ENCODE data around the gene CORO2B.

The CORO2B gene, protein sequence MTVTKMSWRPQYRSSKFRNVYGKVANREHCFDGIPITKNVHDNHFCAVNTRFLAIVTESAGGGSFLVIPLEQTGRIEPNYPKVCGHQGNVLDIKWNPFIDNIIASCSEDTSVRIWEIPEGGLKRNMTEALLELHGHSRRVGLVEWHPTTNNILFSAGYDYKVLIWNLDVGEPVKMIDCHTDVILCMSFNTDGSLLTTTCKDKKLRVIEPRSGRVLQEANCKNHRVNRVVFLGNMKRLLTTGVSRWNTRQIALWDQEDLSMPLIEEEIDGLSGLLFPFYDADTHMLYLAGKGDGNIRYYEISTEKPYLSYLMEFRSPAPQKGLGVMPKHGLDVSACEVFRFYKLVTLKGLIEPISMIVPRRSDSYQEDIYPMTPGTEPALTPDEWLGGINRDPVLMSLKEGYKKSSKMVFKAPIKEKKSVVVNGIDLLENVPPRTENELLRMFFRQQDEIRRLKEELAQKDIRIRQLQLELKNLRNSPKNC

DNA sequence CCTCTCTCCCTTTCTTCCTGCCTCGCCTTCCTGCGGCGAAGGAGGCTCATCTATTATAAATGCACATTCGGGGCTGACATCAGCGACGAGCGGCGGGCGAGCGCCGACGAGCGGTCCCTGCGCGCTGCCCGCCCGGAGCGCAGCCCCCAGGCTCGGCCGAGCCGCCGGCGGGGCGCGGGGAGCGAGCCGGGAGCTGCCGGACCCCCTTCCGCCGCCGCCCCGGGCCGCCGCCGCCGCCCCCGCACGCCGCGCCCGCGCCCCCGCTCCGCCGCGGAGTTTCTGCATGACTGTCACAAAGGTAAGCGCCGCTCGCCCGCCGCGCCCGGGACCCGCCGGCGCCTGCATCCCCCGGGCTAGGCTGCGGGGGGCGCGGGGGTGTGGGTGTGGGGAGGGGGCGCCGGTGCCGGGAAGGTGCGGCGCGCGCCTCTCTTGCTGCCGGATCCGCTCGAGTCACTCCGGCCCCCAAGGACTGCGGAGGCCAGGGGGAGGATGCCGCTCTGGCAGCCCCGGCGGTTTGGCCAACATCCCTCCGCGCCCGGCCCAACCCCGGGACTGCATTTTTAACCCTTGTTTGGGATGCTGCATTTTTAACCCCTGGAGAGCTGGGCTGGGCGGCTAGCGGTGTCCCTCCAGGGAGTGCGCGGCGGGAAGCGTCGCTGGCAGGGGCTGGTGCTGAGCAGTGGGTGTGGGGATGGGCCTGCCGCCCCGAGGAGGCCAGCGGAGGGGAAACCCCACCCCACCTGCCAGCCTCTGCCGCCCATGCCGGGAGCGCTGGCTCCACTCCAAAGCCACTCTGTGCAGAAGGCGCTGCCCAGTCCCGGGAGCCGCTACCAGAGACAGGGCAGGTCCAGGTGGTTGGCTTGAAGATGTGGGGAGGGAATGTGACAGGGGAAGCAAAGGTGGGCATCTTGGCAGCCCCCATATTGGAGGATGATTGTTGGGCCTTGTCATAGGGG is at the start of gene CORO2B:
CORO2B (plus strand) TSS at position 14 of the 956 bp plus-strand sequence; CDS start at position 284, 270 bp downstream.
- DNase-seq = peak; percentile 8

DNA sequence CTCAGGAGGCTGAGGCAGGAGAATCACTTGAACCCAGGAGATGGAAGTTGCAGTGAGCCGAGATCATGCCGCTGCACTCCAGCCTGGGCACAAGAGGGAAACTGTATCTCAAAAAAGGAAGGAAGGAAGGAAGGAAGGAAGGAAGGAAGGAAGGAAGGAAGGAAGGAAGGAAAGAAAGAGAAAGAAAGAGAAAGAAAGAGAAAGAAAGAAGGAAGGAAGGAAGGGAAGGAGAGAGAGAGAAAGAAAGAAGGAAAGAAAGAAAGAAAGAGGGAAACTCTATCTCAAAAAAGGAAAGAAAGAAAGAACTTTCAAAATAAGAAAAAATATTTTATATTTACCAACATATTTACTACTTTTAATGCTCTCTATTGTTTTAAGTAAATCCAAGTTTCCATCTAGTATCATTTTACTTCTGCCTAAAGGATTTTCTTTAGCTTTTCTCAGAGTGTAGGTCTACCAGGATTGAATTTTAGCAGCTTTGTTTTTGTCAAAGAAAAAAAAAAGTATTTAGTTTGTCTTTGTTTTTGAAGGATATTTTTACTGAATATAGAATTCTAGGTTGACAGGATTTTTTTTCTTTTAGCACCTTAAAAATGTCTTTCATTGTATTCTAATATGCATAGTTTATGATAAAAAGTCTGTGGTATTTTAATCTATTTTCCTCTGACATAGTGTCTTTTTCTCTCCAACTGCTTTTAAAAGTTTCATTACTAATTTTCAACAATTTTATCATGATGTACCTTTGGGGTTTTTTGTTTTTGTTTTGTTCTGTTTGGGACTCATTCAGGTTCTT is 47.2 kb upstream of the CORO2B start:
- no peak for DNase-seq

DNA sequence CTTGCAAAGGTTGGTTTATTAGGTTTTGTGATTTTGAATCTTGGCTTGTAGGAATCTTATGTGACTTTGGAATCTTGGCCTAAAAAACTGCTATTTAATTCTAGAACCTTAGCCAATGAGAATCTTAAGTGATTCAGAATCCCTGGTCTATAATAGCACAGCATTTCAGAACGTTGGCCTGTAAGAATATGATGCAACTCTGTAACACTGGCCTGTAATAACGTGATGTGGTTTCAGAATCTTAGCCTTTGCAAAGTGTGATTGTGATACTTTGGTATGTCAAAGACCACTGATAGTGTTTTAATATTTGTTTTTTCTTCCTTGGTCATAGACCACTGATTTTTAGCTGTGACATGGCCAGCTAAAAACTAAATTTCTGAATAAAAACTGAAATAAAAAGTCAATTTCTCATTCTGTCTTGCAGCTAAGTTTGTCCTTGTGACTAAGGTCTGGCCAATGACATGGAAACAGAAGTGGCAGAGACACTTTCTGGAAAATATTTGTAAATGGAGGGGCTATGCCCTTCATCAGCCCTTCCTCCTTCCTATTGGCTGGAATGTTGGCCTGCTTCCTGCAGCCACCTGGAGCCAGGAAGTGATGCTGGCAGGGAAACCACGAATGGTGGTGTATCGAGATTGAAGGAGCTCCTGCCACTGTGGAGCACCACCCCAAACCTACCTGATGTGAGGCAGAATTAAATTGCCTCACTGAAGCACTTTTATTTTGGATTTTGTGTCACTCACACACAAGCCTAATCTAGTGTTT is 42.3 kb upstream of the CORO2B start:
- no peak for DNase-seq

DNA sequence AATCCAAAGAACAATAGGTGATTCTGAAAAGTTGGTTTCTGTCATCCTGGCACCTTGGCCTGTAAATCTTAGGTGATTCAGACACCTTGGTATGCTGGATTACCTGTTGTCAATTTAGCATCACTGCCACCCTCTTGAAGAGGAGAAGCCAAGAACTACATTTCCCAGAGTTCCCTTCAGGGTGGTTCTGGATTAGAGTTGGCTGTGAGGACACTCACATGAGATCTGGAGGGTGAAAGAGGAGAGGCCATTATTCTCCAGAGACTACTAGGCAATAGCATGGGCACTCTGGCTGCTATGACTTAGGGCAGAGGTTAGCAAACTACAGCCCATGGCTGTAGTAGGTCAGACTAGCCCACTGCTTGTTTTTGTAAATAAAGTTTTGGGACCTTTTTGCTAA is 41.7 kb upstream of the CORO2B start:
- no peak for DNase-seq

DNA sequence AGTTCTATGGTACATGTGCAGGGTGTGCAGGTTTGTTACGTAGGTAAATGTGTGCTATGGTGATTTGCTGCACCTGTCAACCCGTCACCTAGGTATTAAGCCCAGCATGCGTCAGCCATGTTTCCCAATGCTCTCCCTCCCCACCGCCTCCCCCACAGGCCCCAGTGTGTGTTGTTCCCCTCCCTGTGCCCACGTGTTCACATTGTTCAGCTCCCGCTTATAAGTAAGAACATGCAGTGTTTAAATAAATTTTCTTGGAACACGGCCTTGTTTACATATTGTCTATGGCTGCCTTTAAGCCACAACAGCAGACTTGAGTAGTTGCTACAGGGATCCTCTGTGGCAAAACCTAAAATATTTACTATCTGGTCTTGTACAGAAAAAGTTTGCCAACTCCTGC is 41.3 kb upstream of the CORO2B start:
- no peak for DNase-seq

DNA sequence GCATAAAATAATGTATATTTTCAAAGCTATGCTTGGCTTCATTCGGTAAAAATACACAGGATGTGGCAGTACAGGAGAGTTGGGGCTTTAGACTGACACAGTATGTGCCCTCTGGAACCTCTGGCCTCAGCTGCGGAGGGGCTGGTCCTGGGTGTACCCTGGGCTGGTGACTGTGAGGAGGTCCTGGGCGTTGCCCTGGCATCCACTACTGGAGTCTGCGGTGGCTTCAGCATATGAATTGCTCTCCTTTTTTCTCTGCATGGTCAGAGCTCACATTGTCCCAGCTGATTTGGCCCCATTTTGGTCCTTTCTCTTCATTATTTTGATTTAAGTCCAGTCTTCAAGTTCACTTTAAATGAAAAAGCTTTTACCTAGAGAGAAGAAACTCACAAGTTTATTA is 40.5 kb upstream of the CORO2B start:
- no peak for DNase-seq

DNA sequence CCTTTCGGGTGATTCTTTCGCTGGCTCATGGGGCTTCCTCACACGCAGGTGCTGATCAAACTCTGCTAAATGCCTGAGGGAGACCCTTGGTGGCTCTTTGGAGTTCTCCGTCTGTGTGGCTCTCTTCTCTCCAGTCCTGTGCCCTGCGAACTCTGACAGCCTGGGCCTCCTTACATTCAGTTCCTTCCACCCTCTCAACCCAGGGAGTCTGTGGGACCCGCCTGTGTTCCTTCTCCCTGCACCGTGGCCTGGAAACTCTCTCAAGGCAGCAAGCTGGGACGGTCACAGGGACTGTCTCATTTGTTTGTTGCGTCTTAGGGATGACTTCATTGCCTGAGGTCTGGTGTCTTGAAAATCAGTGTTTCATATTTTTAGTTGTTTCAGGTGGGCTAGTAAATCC is 37.0 kb upstream of the CORO2B start:
- no peak for DNase-seq

DNA sequence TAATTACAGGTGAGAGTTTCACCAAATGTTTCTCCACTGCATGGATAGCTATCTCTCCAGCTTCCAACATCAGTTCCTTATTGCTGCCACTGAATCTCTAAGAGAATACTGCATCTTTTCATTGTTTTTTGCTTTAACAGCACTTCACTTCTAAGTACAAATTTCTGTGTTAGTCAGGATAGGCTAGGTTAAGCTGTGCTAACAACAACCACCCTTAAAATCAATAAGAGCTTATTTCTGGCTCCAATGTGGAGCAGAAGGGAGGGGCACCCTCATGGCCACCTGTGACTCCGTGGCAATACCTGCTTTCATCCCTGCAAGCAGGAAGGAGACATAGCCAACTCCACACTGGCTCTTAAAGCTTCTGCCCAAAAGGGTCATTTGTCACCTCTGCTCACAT is 36.4 kb upstream of the CORO2B start:
- no peak for DNase-seq

DNA sequence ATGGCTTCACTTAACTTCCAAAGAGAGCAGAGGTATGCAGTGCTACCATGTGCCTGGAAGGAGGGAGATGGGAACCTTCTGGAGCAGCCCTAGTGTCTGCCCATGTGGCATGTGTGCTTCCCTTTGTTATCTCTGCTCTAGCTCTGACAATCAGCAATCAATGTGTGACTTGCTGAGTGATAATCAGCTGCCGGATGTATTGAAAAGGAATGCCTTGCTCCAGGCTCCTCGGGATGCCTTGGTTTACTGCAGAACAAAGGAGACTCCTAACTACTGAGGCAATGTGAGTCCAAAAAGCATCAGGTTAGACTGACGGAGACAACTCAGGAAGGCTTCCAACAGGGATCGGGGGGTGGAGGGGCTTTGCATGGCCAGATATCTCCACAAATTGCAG is 36.0 kb upstream of the CORO2B start:
- no peak for DNase-seq

DNA sequence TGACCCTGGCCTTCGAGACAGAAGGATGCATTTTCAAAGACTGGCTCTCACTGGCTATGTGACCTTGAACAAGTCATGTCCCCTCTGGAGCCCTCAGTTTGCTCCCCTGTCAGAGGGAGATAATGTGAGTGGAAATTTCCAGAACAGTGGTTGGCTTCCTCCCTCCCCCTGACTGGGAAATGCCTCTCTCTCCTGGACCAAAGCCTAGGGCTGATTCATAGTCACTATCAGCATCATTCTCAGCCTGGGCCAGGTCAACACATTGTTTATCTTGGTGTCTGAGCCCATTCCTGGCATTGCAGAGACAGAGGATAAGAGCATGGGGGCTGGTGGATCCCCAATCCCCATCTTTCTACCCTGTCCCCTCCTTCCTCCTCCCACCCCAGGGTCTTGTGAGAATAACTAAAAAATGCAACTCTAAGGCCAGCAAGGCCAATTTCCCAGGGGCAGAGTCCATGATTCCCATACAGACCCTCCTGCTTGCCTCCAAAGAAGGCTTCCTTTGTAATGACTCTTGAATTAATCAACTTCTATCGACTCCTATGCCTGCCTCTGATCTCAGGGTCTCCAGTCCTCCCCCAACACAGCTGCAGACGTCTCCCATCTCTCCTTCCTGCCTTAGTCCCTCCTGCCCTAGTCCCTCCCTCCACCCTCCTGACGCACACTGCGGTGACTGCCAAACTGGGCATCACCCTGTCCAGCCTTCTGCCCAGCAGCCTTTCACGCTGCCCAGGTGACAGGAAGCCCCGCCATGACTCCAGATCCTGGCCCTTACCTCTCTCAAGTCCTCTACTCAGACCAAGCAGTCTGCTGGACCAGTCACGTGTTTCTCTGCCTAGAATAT is 35.4 kb upstream of the CORO2B start:
- DNase-seq = no peak

DNA sequence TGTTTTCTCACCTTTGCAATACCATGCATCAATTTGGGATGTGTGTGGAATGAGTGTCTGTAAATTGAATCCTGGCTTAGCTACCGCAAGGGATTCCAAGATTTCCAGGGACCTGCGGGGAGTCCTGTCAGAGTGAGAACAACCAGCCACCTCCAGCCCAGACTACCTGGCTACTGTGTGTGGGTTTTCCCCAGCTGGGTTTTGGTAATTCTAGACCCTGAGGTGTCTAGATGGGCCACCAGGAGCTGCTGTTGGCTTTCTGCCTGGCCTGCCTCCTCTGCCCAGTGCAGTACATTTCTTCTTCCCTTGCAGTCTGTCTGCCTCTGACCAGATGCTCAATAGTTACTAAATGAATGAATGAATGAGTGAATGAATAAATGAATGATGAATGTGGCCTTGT is 32.5 kb upstream of the CORO2B start:
- DNase-seq = no peak

DNA sequence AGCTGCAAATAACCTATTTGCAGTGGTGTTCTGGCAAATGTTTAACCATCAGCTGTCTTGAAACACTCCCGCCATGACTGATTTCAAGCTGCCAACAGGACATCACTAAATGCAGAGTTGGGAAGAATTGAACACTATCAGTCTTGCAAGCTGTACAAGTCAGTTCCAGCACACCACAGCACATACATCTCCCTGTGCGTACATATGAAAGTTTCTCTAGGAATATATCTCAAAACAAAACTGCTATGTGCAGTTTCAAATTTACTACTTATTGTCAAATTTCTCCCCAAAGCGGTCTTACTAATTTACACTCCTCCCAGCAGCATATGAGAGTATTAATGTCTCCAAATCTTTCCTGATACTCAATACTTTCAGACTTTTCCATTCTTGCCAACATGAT is 30.4 kb upstream of the CORO2B start:
- no peak for DNase-seq

DNA sequence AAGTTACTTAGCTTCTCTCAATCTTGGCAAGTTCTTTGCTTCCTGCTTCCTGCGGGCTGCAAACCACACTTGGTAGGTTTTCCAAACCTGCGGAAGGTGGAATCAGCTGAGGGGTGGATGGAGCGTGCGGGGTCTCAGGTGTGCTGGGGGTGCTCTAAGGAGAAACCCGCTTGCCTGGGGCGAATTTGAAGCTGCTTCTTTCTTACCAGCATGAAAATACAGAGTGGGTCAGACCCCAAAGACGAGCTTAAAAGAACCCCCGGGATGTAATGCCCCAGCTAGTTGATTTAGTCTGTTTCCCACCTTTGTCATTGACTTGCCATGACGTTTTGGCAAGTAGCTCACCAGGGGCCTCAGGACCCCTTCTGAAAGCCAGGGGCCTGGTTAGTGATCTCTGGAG is 28.8 kb upstream of the CORO2B start:
- no peak for DNase-seq

DNA sequence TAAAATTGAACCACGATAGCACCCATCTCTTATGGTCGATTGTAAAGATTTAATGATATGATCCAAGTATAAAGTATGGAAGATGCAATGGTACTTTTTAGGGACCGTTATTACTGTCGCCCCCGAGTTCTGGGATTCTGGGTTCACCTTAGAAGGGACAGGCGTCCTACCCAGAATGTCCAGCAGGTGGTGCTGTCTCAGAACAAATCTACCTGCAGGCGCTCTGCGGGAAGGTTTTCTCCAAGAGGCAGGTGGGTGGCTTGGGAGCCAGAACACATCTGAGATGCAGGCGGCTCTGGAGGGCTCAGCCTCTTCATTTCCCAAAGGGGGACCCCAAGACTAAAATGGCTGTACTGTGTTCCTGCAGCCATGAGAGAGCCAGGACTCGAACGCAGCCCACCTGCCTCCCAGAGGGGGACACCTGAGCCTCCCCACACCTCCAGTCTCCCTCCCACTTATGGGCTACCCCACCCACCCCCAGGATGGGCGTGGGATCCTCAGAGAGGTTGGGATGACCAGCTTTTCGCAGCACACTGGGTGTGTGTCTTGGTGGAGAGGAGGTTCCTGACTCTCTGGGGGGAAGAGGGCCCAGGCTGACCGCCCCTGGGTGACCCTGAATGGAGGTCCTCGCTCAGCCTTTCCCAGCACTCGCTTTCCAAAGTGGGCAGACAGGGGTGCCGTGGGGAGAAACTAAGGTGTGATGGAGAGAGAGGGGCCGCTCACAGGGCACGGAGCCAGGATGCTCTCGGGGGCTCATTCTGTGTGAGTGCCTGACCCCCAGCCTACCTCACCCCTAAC is 28.1 kb upstream of the CORO2B start:
- DNase-seq = peak; percentile 21

DNA sequence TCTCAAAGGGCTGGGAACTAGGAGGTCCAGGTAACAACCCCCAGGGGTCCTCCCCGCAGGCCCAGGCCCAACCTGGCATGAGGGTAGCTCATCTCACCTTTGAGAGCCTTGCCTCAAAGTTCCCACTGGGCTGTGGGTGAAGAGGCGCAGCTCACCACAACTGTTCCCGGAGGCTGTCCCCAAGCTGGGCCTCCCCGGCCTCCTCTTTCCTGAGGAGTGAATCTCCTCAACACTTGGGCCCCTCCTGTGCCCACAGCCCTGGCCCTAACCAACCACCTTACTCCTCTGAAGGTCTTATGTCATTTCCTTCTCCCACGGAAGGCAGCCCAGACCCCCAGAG is 27.5 kb upstream of the CORO2B start:
- DNase-seq = no peak

DNA sequence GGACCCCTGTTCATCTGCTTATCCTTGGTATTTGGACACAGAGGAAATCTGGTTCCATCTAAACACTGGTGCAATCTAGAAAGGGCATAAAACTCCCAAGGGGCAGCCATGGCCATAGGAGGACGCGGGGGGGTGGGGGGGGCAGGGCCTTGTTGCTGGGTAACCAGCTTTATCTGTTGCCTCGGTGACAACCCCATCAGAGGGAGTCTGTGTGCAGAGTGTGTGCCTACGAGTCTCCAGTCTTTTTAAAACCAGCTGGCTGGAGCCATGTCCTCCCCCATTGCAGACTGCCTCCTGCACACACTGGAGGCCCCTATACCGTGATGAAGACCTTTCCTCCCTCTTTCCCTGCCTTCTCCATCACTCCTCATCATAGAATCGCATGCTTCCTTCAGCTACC is 26.4 kb upstream of the CORO2B start:
- no peak for DNase-seq

DNA sequence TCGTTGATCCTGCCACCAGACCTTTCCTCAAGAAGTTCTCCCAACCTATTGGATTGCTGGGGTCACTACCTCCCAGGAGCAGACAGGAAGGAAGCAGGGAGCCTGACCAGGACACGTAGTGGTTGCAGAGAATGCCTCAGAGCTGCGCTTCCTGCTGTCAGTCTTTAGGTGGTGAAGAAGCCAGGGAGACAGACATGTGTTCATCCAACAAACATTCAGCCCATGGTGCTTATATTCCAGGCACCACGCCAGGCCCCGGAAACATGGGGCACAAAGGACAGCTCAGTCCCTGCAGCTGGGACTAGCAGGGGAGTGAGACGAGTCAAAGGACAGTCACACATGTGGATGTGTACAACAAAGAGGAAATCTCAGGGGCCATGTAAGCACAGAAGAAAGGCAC is 26.0 kb upstream of the CORO2B start:
- no peak for DNase-seq

DNA sequence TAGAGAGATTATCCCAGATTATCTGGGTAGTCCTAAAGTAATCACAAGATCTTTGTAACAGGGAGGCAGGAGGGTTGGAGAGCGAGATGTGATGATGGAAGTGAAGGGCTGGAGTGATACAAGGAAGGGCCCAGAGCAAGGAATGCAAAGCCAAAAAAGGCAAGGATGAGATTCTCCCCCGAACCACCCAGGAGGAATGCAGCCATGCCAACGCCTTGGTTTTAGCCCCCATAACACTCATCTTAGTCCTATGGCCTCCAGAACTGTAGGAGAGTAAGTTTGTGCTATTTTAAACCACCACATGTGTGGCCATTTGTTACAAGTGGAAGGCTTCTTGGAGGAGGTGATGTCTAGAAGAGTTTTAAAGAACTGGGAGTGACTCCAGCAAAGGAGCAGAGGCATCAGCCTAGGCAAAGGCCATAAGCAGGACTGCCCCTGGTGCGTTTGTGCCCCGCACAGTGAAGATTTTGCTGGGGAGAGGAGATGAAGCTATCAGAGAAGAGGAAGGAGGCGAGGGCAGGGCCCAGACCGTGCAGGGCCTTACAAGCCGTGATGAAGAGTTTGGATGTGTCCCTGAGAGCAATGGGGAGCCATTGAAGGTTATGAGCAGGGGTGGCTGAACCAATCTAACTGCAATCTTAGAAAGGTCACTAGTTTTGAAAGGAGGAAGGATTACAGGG is 25.3 kb upstream of the CORO2B start:
- no peak for DNase-seq

DNA sequence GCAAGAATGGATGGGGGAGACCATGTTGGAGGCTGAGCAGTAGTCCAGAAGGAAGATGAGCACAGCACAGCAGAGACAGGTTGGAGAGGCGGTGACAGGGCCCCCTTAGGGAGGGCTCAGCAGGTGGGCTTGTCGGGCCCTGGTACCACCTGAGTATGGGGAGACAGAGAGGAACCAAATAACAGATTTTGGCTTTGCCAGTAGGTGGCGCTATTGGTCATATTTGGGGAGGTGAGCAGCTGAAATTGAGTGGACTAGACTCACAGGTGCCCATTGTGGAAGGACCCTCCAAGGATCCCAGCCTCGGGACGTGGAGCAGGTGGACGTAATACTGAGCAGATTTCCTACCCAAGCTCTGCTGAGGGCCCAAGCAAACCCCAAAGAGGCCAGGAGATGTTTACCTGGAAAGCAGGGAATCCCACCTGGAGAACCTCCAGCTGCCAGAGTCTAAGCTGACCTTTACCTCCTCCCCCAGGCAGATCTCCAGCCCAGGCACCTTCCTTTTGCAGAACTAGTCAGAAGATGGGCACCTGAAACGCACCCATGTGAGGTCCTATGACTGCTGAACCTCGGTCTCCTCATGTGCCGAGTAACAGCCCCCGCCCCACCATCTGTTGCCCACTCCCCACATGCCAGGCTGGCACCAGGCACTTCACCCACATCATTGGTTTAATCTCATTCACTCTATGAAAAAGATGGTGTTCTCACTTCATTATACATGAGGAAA is 24.6 kb upstream of the CORO2B start:
- DNase-seq = peak; percentile 47
